Liver (tissue), 9 donors: Measurements from ENCODE around the gene VGLL3. TPM values are rescaled to one million over a fixed set of nuclear protein-coding genes. Genes with fewer than 3 reads are reported as not detected.

Source experiments
- DNase-seq: peaks from one replicate; pipeline ENCODE4 v3.0.0-alpha.2; 2017; ENCODE audit warnings: low spot score
- H3K27ac ChIP-seq, 2 donors: one replicate each; pipeline ENCODE4 v1.7.0; 2013; ENCODE audit warnings: inconsistent platforms in 2 of 2, low read length in 2 of 2, control low read depth in 1 of 2, low read depth in 1 of 2, mild to moderate bottlenecking in 1 of 2
- H3K27me3 ChIP-seq, 4 donors: one replicate each; pipeline versions ENCODE4 v1.6.1 to v1.7.0; 2013; ENCODE audit warnings: low read length in 3 of 4, inconsistent platforms in 1 of 4, mild to moderate bottlenecking in 1 of 4, moderate library complexity in 1 of 4; ENCODE audit not compliant: control insufficient read depth in 4 of 4, insufficient read depth in 4 of 4
- H3K36me3 ChIP-seq, 4 donors: one replicate each; pipeline versions ENCODE4 v1.6.1 to v1.7.0; 2013; ENCODE audit warnings: low read length in 3 of 4, mild to moderate bottlenecking in 3 of 4, low read depth in 1 of 4, moderate library complexity in 1 of 4; ENCODE audit not compliant: control insufficient read depth in 4 of 4, insufficient read depth in 3 of 4
- H3K4me1 ChIP-seq, 4 donors: one replicate each; pipeline versions ENCODE4 v1.6.1 to v1.7.0; 2013; ENCODE audit warnings: low read length in 3 of 4, mild to moderate bottlenecking in 3 of 4, moderate library complexity in 1 of 4; ENCODE audit not compliant: control insufficient read depth in 4 of 4, insufficient read depth in 4 of 4
- H3K4me3 ChIP-seq, 3 donors: one replicate each; pipeline versions ENCODE4 v1.6.1 to v1.7.0; 2013; ENCODE audit warnings: low read length in 3 of 3, control low read depth in 1 of 3, low read depth in 1 of 3, mild to moderate bottlenecking in 1 of 3
- H3K9ac ChIP-seq, 2 donors: one replicate each; pipeline ENCODE4 v1.7.0; 2013; ENCODE audit warnings: low read length in 2 of 2, mild to moderate bottlenecking in 2 of 2, moderate library complexity in 2 of 2, control low read depth in 1 of 2, low read depth in 1 of 2
- H3K9me3 ChIP-seq, 4 donors: one replicate each; pipeline versions ENCODE4 v1.6.1 to v1.7.0; 2013; ENCODE audit warnings: low read length in 3 of 4; ENCODE audit not compliant: control insufficient read depth in 4 of 4
- ATF3 ChIP-seq: IDR thresholded peaks from 2 replicates; pipeline ENCODE4 v1.6.1; 2016; ENCODE audit warnings: antibody characterized with exemption
- CTCF ChIP-seq: fragments of 150-350 bp; IDR thresholded peaks from 2 replicates; pipeline ENCODE4 v1.5.1; 2017; ENCODE audit warnings: improper control_type of control experiment, low read depth, low read length; ENCODE audit not compliant: missing input control
- EGR1 ChIP-seq, 2 donors: IDR thresholded peaks; 2 replicates each; pipeline ENCODE4 v1.6.1; 2016 to 2018; ENCODE audit warnings: antibody characterized with exemption in 2 of 2, low read depth in 2 of 2
- FOXA1 ChIP-seq: IDR thresholded peaks from 2 replicates; pipeline ENCODE4 v1.6.1; 2016; ENCODE audit warnings: antibody characterized with exemption
- FOXA2 ChIP-seq: IDR thresholded peaks from 2 replicates; pipeline ENCODE4 v1.6.1; 2016; ENCODE audit warnings: antibody characterized with exemption
- GABPA ChIP-seq, 2 donors: IDR thresholded peaks in 1 of 2; conservative IDR thresholded peaks in 1 of 2; 2 replicates each; pipeline ENCODE4 v1.6.1; 2016; ENCODE audit warnings: antibody characterized with exemption in 2 of 2, mild to moderate bottlenecking in 1 of 2, moderate library complexity in 1 of 2
- HNF4A ChIP-seq, 2 donors: conservative IDR thresholded peaks; 2 replicates each; pipeline ENCODE4 v1.6.1; 2016; ENCODE audit warnings: antibody characterized with exemption in 2 of 2, mild to moderate bottlenecking in 2 of 2
- HNF4G ChIP-seq: IDR thresholded peaks from 2 replicates; pipeline ENCODE4 v1.6.1; 2016; ENCODE audit warnings: antibody characterized with exemption
- JUND ChIP-seq, 2 donors: IDR thresholded peaks; 2 replicates each; pipeline ENCODE4 v1.6.1; 2016; ENCODE audit warnings: antibody characterized with exemption in 2 of 2
- MAX ChIP-seq: IDR thresholded peaks from 2 replicates; pipeline ENCODE4 v1.6.1; 2016; ENCODE audit warnings: antibody characterized with exemption
- NR2F2 ChIP-seq: IDR thresholded peaks from 2 replicates; pipeline ENCODE4 v1.6.1; 2016; ENCODE audit warnings: antibody characterized with exemption
- RAD21 ChIP-seq, 2 donors: IDR thresholded peaks; 2 replicates each; pipeline ENCODE4 v1.6.1; 2016; ENCODE audit warnings: antibody characterized with exemption in 2 of 2, mild to moderate bottlenecking in 2 of 2
- REST ChIP-seq: IDR thresholded peaks from 2 replicates; pipeline ENCODE4 v1.6.1; 2016; ENCODE audit warnings: antibody characterized with exemption, mild to moderate bottlenecking
- RXRA ChIP-seq, 2 donors: IDR thresholded peaks; 2 replicates each; pipeline ENCODE4 v1.6.1; 2017 to 2018; ENCODE audit warnings: antibody characterized with exemption in 2 of 2, mild to moderate bottlenecking in 1 of 2
- SP1 ChIP-seq: IDR thresholded peaks from 2 replicates; pipeline ENCODE4 v1.6.1; 2018; ENCODE audit warnings: antibody characterized with exemption, mild to moderate bottlenecking
- TAF1 ChIP-seq: conservative IDR thresholded peaks from 2 replicates; pipeline ENCODE4 v1.6.1; 2016; ENCODE audit warnings: antibody characterized with exemption, mild to moderate bottlenecking
- ZBTB33 ChIP-seq: IDR thresholded peaks from 2 replicates; pipeline ENCODE4 v1.6.1; 2016; ENCODE audit warnings: antibody characterized with exemption
- WGBS: extraction: QIAGEN DNeasy Blood & Tissue Kit; methylation state at CpG from one replicate; pipeline ENCODE4 v1.1.7; 2013; 5-methylcytosine and 5-hydroxymethylcytosine counted together
- polyA plus RNA-seq, 2 donors: library from polyadenylated mRNA; stranded (reverse) in 1 of 2; unstranded in 1 of 2; fragments of 200-250 nt in 1 of 2; fragments of >200 nt in 1 of 2; fragmentation: Nextera tagmentation in 1 of 2; extraction: Ambion mirVana in 1 of 2; gene quantifications; one replicate each; pipeline versions ENCODE4 v1.2.1 to v1.2.3, GENCODE V29; 2013 to 2015
- total RNA-seq, 2 donors: library from RNA; depleted of rRNA; stranded (reverse); fragments of >200 nt; gene quantifications; one replicate each; pipeline ENCODE4 v1.2.3, GENCODE V29; 2014
- donor health status: healthy.
- donor health status: healthy.
- donor health status: healthy.
- donor health status: healthy.
- donor health status: healthy.

VGLL3 gene
- total and polyA plus RNA-seq, 4 donors, result 0.08 to 1.3 (median 0.63) TPM

GRCh38 chr3:87037652-87038051 lies 46.7 kb upstream of the VGLL3 start (continued):
- no peak for TF ChIP-seq FOXA2
- no peak for TF ChIP-seq MAX
- TF ChIP-seq TAF1, result no peak
- no peak for TF ChIP-seq FOXA1
- no peak for TF ChIP-seq HNF4G
- TF ChIP-seq GABPA (IDR thresholded peaks at IDR 0.05 in 1 of 2, conservative IDR thresholded peaks at IDR 0.05 in 1 of 2), result no peak
- TF ChIP-seq SP1, result no peak
- no peak for TF ChIP-seq NR2F2
- TF ChIP-seq HNF4A (conservative IDR thresholded peaks at IDR 0.05), result no peak
- TF ChIP-seq RAD21 (IDR thresholded peaks at IDR 0.05), result no peak
- TF ChIP-seq ATF3, result no peak

GRCh38 chr3:87036671-87037070 lies 45.7 kb upstream of the VGLL3 start:
- H3K4me3 ChIP-seq, result no peak overlapping the region
- 92% methylated on average over 6 of the region's 6 CpGs for WGBS
- no peaks in the 10 kb centered on the region for H3K27me3 ChIP-seq
- H3K9me3 ChIP-seq, result no peaks in the 10 kb centered on the region
- no peaks in the 10 kb centered on the region for H3K36me3 ChIP-seq
- no peak overlapping the region for H3K27ac ChIP-seq
- no peak for TF ChIP-seq JUND (IDR thresholded peaks at IDR 0.05)
- TF ChIP-seq EGR1 (IDR thresholded peaks at IDR 0.05; ENCODE audit: low read depth in 2 of 2), result no peak
- TF ChIP-seq NR2F2, result no peak
- TF ChIP-seq FOXA1, result no peak
- no peak for TF ChIP-seq CTCF
- TF ChIP-seq HNF4A (conservative IDR thresholded peaks at IDR 0.05), result no peak
- no peak for TF ChIP-seq RXRA (IDR thresholded peaks at IDR 0.05)
- TF ChIP-seq ATF3, result no peak
- TF ChIP-seq FOXA2, result no peak
- TF ChIP-seq ZBTB33, result no peak
- no peak for TF ChIP-seq SP1
- no peak for TF ChIP-seq REST
- TF ChIP-seq TAF1, result no peak
- no peak for TF ChIP-seq RAD21 (IDR thresholded peaks at IDR 0.05)
- no peak for TF ChIP-seq MAX
- H3K4me1 ChIP-seq, result no peaks in the 10 kb centered on the region
- no peak overlapping the region for H3K9ac ChIP-seq
- DNase-seq, result no peak
